ENCODE results near the gene METRNL.

METRNL gene

DNA sequence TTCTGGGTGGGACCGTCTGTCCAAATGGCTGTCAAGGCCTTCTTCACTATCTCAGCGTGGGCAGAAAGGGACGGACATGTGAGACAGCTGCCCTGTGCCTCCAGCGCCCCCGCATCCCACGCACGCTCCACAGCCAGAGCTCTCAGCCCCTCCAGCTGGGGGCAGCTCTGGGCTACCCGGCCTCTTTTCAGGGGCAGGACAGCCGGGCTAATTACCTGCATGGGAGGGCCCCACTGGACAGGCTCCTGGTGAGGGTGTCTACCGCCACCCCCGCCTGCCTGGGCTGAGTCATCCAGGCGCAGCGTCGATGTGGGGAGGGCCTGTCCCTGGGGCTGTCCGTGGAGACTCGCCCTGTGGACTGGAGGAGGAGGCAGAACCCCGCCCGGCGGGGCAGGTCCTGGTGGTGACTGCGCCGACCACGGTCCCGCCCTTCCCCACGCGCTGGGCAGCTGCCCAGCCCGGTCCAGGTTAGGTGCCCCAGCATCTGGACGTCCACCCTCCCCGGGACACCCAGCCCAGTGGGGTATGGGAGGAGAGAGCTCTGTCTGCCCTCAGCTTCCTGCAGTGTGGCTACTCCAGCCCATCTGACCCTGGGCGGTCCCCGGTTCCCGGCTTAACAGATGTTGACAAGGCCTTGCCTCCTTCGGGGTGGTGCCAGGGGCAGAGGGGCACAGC, 5.9 kb upstream of the METRNL start:
- Histone ChIP-seq H3K36me3 (replicated peaks; ENCODE audit: insufficient read depth, low read length) (no peaks in the 10 kb centered on the region), H3K27me3 (replicated peaks; ENCODE audit: insufficient read depth, low read length) (peaks cover 92% of the 10 kb centered on the region), H3K9ac (ENCODE audit: low read length) (no peak overlapping the region), H3K79me2 (ENCODE audit: low read length) (no peaks in the 10 kb centered on the region), H3K4me2 (ENCODE audit: low read depth, low read length) (no peak overlapping the region), H2AFZ (ENCODE audit: low read length) (no peak overlapping the region), H3K9me2 (replicated peaks; ENCODE audit: insufficient read depth, low read length) (no peaks in the 10 kb centered on the region), H3K4me3 (ENCODE audit: low read length) (no peak overlapping the region), H3K4me1 (ENCODE audit: low read length) (no peaks in the 10 kb centered on the region), H3K27ac (ENCODE audit: low read length) (no peak overlapping the region), H4K20me1 (ENCODE audit: insufficient read depth, low read length) (no peaks in the 10 kb centered on the region), H3K9me3 (replicated peaks; ENCODE audit: insufficient read depth, low read length) (no peaks in the 10 kb centered on the region), H3F3A (ENCODE audit: insufficient read depth, low read length) (no peaks in the 10 kb centered on the region)
- no peak for DNase-seq
- TF ChIP-seq, protein P1, sequence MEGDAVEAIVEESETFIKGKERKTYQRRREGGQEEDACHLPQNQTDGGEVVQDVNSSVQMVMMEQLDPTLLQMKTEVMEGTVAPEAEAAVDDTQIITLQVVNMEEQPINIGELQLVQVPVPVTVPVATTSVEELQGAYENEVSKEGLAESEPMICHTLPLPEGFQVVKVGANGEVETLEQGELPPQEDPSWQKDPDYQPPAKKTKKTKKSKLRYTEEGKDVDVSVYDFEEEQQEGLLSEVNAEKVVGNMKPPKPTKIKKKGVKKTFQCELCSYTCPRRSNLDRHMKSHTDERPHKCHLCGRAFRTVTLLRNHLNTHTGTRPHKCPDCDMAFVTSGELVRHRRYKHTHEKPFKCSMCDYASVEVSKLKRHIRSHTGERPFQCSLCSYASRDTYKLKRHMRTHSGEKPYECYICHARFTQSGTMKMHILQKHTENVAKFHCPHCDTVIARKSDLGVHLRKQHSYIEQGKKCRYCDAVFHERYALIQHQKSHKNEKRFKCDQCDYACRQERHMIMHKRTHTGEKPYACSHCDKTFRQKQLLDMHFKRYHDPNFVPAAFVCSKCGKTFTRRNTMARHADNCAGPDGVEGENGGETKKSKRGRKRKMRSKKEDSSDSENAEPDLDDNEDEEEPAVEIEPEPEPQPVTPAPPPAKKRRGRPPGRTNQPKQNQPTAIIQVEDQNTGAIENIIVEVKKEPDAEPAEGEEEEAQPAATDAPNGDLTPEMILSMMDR (IDR thresholded peaks at IDR 0.05; ENCODE audit: low read length), result no peak
- TF ChIP-seq EZH2phosphoT487 (IDR thresholded peaks at IDR 0.05; ENCODE audit: low read length) (no peak), EZH2 (optimal IDR thresholded peaks at IDR 0.05; ENCODE audit: low read depth, low read length) (no peak)

DNA sequence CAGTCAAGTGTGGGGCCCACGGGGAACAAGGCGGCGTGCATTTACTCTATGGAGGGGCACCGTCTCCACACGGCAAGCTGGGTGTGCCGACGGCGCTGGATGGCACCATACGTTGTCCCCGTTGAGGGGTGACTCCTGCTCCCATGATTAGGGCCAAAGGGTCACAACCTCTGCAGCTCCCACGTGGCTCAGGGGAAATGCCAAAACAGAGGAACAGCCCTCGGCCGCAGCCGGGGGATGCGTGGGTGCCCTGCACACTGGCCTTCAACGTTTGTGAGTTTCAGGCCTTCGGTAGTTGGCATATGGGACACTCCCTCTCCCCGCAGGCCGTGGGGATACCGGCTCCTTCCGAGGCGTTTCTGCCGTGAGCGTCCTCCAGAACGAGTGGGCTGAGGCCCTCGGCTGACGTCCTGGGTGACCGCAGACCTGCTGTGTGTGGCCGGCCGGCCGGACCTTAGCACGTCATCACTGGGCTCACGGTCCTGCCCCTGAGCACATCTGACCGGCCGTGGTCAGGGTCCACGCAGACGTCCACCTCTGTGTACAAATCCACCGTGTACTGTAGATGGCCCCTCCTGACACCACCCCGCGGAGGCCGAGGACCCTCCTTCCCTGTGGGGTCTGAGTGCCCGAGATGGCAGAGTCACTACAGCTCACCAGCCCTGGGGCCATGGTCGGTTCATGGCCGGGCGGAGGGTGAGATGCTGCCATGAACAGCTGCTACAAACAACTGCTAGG, 4.8 kb upstream of the METRNL start:
- H3K36me3 ChIP-seq (replicated peaks; ENCODE audit: insufficient read depth, low read length), result no peaks in the 10 kb centered on the region
- no peak overlapping the region for H3K27ac ChIP-seq (ENCODE audit: low read length)
- no peak overlapping the region for H3K9ac ChIP-seq (ENCODE audit: low read length)
- no peaks in the 10 kb centered on the region for H3F3A ChIP-seq (ENCODE audit: insufficient read depth, low read length)
- no peak overlapping the region for H2AFZ ChIP-seq (ENCODE audit: low read length)
- DNase-seq, result no peak
- no peak overlapping the region for H3K4me3 ChIP-seq (ENCODE audit: low read length)
- no peak overlapping the region for H3K4me2 ChIP-seq (ENCODE audit: low read depth, low read length)
- no peaks in the 10 kb centered on the region for H3K4me1 ChIP-seq (ENCODE audit: low read length)
- no peaks in the 10 kb centered on the region for H3K79me2 ChIP-seq (ENCODE audit: low read length)
- no peaks in the 10 kb centered on the region for H3K9me3 ChIP-seq (replicated peaks; ENCODE audit: insufficient read depth, low read length)
- no peaks in the 10 kb centered on the region for H4K20me1 ChIP-seq (ENCODE audit: insufficient read depth, low read length)
- no peak for TF ChIP-seq EZH2 (optimal IDR thresholded peaks at IDR 0.05; ENCODE audit: low read depth, low read length)
- TF ChIP-seq, protein P1 (IDR thresholded peaks at IDR 0.05; ENCODE audit: low read length), result no peak
- TF ChIP-seq EZH2phosphoT487 (IDR thresholded peaks at IDR 0.05; ENCODE audit: low read length), result no peak
- no peaks in the 10 kb centered on the region for H3K9me2 ChIP-seq (replicated peaks; ENCODE audit: insufficient read depth, low read length)
- H3K27me3 ChIP-seq (replicated peaks; ENCODE audit: insufficient read depth, low read length), result peaks cover 87% of the 10 kb centered on the region

DNA sequence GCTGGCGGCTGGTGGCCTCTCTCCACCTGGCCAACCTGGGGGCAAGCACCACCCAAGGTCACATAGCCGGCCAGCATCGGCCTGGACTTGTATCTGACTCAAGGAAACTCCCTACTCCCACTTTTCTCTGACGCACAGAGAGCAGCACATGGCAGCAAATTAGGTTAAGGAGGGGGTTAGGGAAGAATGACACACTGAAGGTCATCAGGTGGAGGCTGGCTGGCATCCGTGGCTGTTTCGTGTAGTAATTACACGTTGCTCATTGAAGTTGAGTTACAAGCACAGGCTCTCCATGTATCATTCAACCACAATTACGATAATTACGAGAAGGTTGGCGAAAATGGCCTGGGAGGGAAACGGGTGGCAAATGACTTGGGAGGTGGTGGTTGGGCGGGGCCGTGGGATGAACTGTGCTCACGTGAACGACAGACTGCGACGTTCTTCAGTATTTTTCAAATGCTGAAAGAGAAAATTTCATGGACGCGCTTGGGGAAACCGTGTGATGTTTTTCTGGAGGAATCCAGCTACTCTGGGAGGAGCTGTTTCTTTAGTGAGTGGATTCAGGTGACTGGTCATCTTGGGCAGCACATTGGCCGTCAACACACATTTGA, 4.0 kb upstream of the METRNL start:
- TF ChIP-seq EZH2phosphoT487 (IDR thresholded peaks at IDR 0.05; ENCODE audit: low read length), result no peak
- TF ChIP-seq, protein P1 (IDR thresholded peaks at IDR 0.05; ENCODE audit: low read length), result no peak
- no peak for TF ChIP-seq EZH2 (optimal IDR thresholded peaks at IDR 0.05; ENCODE audit: low read depth, low read length)
- Histone ChIP-seq H2AFZ (ENCODE audit: low read length) (no peak overlapping the region), H3K27ac (ENCODE audit: low read length) (no peak overlapping the region), H3K9me2 (replicated peaks; ENCODE audit: insufficient read depth, low read length) (no peaks in the 10 kb centered on the region), H3K4me1 (ENCODE audit: low read length) (no peaks in the 10 kb centered on the region), H4K20me1 (ENCODE audit: insufficient read depth, low read length) (no peaks in the 10 kb centered on the region), H3K79me2 (ENCODE audit: low read length) (no peaks in the 10 kb centered on the region), H3K4me2 (ENCODE audit: low read depth, low read length) (no peak overlapping the region), H3K9me3 (replicated peaks; ENCODE audit: insufficient read depth, low read length) (no peaks in the 10 kb centered on the region), H3K9ac (ENCODE audit: low read length) (no peak overlapping the region), H3K36me3 (replicated peaks; ENCODE audit: insufficient read depth, low read length) (no peaks in the 10 kb centered on the region), H3K4me3 (ENCODE audit: low read length) (no peak overlapping the region), H3K27me3 (replicated peaks; ENCODE audit: insufficient read depth, low read length) (peaks cover 80% of the 10 kb centered on the region), H3F3A (ENCODE audit: insufficient read depth, low read length) (no peaks in the 10 kb centered on the region)
- no peak for DNase-seq

All from MM.1S (cell line).